Activated T-cell treated with anti-CD3 and anti-CD28 coated beads, Interleukin-2, amount 50 U/mL, for 72 hours (primary cell): ENCODE measurements around the gene HBA1. TPM values are rescaled to one million over a fixed set of nuclear protein-coding genes. Genes with fewer than 3 reads are reported as not detected.
"Not testable (repeated sequence)": the region's sequence is repeated elsewhere in the genome, so short reads cannot be mapped to it uniquely, and the experiment has no call there.

Experiments used
- ATAC-seq, 2 donors: fragments of 150-1000 bp; cut with Tn5 transposase; replicated peaks in 1 of 2; 2 replicates each; pipeline ENCODE4 v1.10.0; 2021; ENCODE audit warnings: moderate library complexity in 2 of 2, mild to moderate bottlenecking in 1 of 2
- DNase-seq, 2 donors: peaks; one replicate each; pipeline ENCODE4 v3.0.0; 2021 to 2022; ENCODE audit warnings: mixed read lengths in 1 of 2
- H3K27ac Mint-ChIP-seq: one replicate; pipeline ENCODE4 v1.8.0; 2022; ENCODE audit warnings: mild to moderate bottlenecking, moderate library complexity, mixed read lengths
- H3K27me3 Mint-ChIP-seq: one replicate; pipeline ENCODE4 v1.8.0; 2022; ENCODE audit warnings: low read depth, mixed read lengths
- H3K36me3 Mint-ChIP-seq, 2 donors: one replicate each; pipeline ENCODE4 v1.8.0; 2022; ENCODE audit warnings: mixed read lengths in 2 of 2, mild to moderate bottlenecking in 1 of 2; ENCODE audit not compliant: insufficient read depth in 2 of 2
- H3K4me1 Mint-ChIP-seq: one replicate; pipeline ENCODE4 v1.8.0; 2022; ENCODE audit warnings: low read depth, mixed read lengths
- H3K4me3 Mint-ChIP-seq, 2 donors: one replicate each; pipeline ENCODE4 v1.8.0; 2022; ENCODE audit warnings: mild to moderate bottlenecking in 2 of 2, mixed read lengths in 2 of 2, moderate library complexity in 2 of 2
- H3K9me3 Mint-ChIP-seq, 2 donors: one replicate each; pipeline ENCODE4 v1.8.0; 2022; ENCODE audit warnings: mixed read lengths in 2 of 2
- total RNA-seq, 2 donors: library from RNA; stranded (reverse); gene quantifications; one replicate each; pipeline ENCODE4 v1.2.3, GENCODE V29; 2022

HBA1 gene
- total RNA-seq, 2 donors from 2014 or later = 1.1 TPM; not detected in 1

GRCh38 chr16:149024-149660 lies 27.3 kb upstream of the HBA1 start:
- ATAC-seq (no peak), DNase-seq (no peak)
- H3K9me3 Mint-ChIP-seq = no peaks in the 10 kb centered on the region
- no peaks in the 10 kb centered on the region for H3K4me1 Mint-ChIP-seq
- H3K27me3 Mint-ChIP-seq = peaks cover 20% of the 10 kb centered on the region
- H3K36me3 Mint-ChIP-seq = no peaks in the 10 kb centered on the region
- no peak overlapping the region for H3K4me3 Mint-ChIP-seq
- H3K27ac Mint-ChIP-seq = no peak overlapping the region

DNA sequence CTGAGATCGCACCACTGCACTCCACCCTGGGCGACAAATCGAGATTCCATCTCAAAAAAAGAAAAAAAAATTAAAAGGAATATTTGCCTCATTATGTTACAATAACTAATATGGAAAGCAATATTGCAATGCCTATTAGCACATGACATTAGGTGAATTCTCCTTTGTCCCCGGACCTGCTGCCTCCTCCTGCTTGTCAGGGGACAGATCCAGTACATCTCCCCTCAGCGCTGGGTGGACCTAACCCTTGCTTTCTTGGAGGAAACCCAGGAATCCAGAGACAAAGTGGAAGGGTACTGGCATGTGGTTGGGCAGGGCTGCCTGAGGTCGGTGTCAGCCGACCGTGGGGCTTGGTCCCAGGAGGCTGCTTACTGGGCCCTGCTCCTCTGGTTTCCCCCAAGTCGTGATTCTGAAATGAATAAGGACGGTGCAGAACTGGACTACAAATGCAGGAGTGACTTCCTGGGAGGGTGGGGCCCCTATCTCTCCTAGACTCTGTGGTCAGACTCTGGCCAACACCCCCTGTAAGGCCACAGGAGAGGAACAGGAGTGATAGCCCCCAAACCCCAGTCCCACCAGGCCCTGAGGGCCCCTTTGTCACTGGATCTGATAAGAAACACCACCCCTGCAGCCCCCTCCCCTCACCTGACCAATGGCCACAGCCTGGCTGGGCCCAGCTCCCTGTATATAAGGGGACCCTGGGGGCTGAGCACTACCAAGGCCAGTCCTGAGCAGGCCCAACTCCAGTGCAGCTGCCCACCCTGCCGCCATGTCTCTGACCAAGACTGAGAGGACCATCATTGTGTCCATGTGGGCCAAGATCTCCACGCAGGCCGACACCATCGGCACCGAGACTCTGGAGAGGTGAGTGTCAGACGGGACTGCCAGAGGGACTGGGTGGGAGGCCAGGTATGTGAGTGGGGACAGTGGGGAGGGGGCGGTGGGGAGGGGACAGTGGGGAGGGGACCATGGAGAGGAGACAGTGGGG lies 24.0 kb upstream of the HBA1 start, which contains the start of gene HBZ:
TSS of gene HBZ (plus strand) at position 504 of the 988 bp plus-strand sequence. CDS start at position 770, 266 bp downstream.
- Mint-ChIP-seq H3K27ac (no peak within 1 kb of the TSS), H3K9me3 (no peaks in the 10 kb centered on the region), H3K4me3 (peak within 1 kb of the TSS in 1 of 2 donors; percentile 54), H3K36me3 (no peaks in the 10 kb centered on the region), H3K27me3 (peaks cover 33% of the 10 kb centered on the region), H3K4me1 (peaks cover 6% of the 10 kb centered on the region)
- ATAC-seq = no peak
- DNase-seq = no peak

- ATAC-seq, H3K9me3 Mint-ChIP-seq, DNase-seq, H3K27ac Mint-ChIP-seq, H3K36me3 Mint-ChIP-seq, H3K4me1 Mint-ChIP-seq: not testable (repeated sequence)
- Mint-ChIP-seq H3K27me3 (peaks cover 40% of the 10 kb centered on the region), H3K4me3 (peak overlapping the region in 1 of 2 donors; percentile 54)
Observed at GRCh38 chr16:153129-153521, 23.4 kb upstream of the HBA1 start.

DNA sequence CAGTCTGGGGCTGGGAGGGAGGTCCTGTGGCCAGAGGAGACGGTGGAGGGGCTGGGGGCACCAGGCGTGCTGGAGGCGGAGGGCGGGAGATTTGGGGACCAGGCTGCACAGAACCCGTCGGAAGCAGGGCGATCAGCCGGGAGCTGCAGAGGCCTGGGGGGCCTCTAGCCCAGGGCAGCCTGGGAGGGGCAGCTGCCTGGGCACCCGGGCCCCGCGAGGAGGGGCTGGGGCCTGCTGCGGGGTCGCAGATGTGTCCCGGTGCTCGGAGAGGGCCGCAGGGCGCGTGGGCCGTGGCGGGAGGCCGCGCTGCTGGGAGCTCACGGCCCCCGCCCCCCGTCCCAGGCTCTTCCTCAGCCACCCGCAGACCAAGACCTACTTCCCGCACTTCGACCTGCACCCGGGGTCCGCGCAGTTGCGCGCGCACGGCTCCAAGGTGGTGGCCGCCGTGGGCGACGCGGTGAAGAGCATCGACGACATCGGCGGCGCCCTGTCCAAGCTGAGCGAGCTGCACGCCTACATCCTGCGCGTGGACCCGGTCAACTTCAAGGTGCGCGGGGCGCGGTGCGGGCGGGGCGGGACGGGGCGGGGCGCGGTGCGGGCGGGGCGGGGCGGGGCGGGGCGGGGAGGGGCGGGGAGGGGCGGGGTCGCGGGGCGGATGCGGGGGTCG lies 22.8 kb upstream of the HBA1 start:
- not testable (repeated sequence) for H3K27ac Mint-ChIP-seq, DNase-seq, H3K36me3 Mint-ChIP-seq, H3K9me3 Mint-ChIP-seq, H3K4me1 Mint-ChIP-seq, H3K4me3 Mint-ChIP-seq
- H3K27me3 Mint-ChIP-seq = peaks cover 42% of the 10 kb centered on the region
- peak; percentile 78 to 80 for ATAC-seq

GRCh38 chr16:154217-155030 lies 22.1 kb upstream of the HBA1 start:
- Mint-ChIP-seq H3K27ac (no peak overlapping the region), H3K27me3 (peaks cover 42% of the 10 kb centered on the region), H3K4me1 (peaks cover 6% of the 10 kb centered on the region), H3K9me3 (no peaks in the 10 kb centered on the region), H3K36me3 (no peaks in the 10 kb centered on the region), H3K4me3 (peak overlapping the region; percentile 81 to 85)
- peak; percentile 40 to 54 for DNase-seq
- peak; percentile 61 to 63 for ATAC-seq

- ATAC-seq = no peak
- Mint-ChIP-seq H3K4me1 (peaks cover 6% of the 10 kb centered on the region), H3K27ac (no peak overlapping the region), H3K27me3 (peaks cover 45% of the 10 kb centered on the region), H3K36me3 (no peaks in the 10 kb centered on the region), H3K9me3 (no peaks in the 10 kb centered on the region), H3K4me3 (peak overlapping the region; percentile 81 to 85)
- DNase-seq = no peak
Observed at GRCh38 chr16:155031-155398, 21.5 kb upstream of the HBA1 start.

DNA sequence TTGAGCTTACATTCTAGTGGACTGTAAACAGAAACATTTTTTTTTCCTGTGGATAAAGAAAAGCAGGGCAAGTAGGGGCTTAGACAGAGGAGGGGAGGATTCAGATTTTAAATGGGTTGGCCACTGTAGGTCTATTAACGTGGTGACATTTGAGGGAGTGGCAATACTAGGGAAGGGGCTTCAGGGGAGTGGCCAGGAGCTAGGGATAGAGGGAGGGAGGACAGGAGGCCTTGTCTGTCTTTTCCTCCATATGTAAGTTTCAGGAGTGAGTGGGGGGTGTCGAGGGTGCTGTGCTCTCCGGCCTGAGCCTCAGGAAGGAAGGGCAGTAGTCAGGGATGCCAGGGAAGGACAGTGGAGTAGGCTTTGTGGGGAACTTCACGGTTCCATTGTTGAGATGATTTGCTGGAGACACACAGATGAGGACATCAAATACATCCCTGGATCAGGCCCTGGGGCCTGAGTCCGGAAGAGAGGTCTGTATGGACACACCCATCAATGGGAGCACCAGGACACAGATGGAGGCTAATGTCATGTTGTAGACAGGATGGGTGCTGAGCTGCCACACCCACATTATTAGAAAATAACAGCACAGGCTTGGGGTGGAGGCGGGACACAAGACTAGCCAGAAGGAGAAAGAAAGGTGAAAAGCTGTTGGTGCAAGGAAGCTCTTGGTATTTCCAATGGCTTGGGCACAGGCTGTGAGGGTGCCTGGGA lies 17.2 kb upstream of the HBA1 start:
- H3K36me3 Mint-ChIP-seq = no peaks in the 10 kb centered on the region
- H3K9me3 Mint-ChIP-seq = no peaks in the 10 kb centered on the region
- no peak for DNase-seq
- H3K4me3 Mint-ChIP-seq = no peak overlapping the region
- no peak overlapping the region for H3K27ac Mint-ChIP-seq
- no peak for ATAC-seq
- H3K4me1 Mint-ChIP-seq = peaks cover 6% of the 10 kb centered on the region
- H3K27me3 Mint-ChIP-seq = peaks cover 44% of the 10 kb centered on the region

DNA sequence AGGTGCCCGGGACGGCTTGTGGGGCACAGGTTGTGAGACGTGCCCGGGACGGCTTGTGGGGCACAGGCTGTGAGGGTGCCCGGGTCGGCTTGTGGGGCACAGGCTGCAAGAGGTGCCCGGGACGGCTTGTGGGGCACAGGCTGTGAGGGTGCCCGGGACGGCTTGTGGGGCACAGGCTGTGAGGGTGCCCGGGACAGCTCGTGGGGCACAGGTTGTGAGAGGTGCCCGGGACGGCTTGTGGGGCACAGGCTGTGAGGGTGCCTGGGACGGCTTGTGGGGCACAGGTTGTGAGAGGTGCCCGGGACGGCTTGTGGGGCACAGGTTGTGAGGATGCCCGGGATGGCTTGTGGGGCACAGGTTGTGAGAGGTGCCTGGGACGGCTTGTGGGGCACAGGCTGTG lies 16.2 kb upstream of the HBA1 start:
- not testable (repeated sequence) for H3K9me3 Mint-ChIP-seq, H3K4me1 Mint-ChIP-seq, DNase-seq, H3K4me3 Mint-ChIP-seq, H3K36me3 Mint-ChIP-seq, ATAC-seq, H3K27ac Mint-ChIP-seq
- peaks cover 35% of the 10 kb centered on the region for H3K27me3 Mint-ChIP-seq

DNA sequence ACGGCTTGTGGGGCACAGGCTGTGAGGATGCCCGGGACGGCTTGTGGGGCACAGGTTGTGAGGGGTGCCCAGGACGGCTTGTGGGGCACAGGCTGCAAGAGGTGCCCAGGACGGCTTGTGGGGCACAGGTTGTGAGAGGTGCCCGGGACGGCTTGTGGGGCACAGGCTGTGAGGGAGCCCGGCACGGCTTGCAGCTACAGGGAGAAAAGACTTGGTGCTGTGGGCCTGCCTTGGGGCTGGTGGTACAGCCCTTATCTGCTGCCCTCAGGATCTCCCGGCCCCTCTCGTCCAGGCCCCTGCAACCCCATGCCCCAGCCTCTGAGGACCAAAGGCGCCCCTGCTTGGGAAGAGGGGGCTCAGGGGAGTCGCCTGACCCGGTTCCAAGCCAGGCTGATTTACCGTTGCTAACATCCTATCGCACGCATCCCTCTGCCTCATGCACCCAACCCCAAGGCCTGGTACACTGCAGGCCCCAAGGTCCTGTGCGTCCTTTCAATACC lies 15.7 kb upstream of the HBA1 start:
- H3K36me3 Mint-ChIP-seq = no peaks in the 10 kb centered on the region
- ATAC-seq = no peak
- no peak for DNase-seq
- H3K27me3 Mint-ChIP-seq = peaks cover 34% of the 10 kb centered on the region
- no peaks in the 10 kb centered on the region for H3K4me1 Mint-ChIP-seq
- no peaks in the 10 kb centered on the region for H3K9me3 Mint-ChIP-seq
- no peak overlapping the region for H3K4me3 Mint-ChIP-seq
- no peak overlapping the region for H3K27ac Mint-ChIP-seq

DNA sequence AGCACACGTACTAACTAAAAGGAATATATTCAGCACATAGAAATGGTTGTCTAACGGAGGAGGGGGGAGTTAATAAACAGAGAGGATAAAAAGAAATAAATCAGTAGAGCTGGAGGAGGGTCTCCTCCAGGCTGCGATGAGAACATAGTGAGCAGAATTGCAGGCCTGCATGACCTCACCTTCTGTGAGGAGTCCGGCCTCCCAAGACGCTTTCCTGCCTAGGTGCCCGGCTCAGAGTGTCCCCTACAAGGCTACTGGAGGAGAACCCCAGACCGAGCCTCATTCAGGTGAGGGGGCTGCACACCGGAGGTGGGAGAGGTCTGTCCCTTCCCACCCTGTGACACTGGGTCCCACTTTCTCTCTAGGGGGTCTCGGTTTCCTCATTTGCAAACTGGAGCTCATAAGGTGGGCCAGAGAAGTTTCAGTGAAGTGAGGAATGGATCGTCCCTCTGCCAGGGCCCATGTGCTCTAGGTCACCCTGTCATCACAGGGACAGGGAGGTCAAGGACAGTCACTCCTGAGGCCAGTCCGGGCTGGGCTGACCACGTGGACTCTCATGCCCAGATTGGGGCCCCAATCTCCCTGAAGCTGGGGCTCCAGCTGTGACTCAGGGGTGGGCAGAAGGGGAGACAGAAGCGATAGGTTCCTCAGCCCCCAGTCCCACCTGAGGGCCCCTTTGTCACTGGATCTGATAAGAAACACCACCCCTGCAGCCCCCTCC lies 14.0 kb upstream of the HBA1 start:
- no peak overlapping the region for H3K4me3 Mint-ChIP-seq
- H3K4me1 Mint-ChIP-seq = no peaks in the 10 kb centered on the region
- no peak overlapping the region for H3K27ac Mint-ChIP-seq
- H3K9me3 Mint-ChIP-seq = no peaks in the 10 kb centered on the region
- DNase-seq (no peak), ATAC-seq (no peak)
- peaks cover 36% of the 10 kb centered on the region for H3K27me3 Mint-ChIP-seq
- no peaks in the 10 kb centered on the region for H3K36me3 Mint-ChIP-seq

- peaks cover 36% of the 10 kb centered on the region for H3K27me3 Mint-ChIP-seq
- not testable (repeated sequence) for H3K4me1 Mint-ChIP-seq, H3K9me3 Mint-ChIP-seq, H3K4me3 Mint-ChIP-seq, H3K27ac Mint-ChIP-seq, ATAC-seq, DNase-seq, H3K36me3 Mint-ChIP-seq
Observed at GRCh38 chr16:163139-163538, 13.3 kb upstream of the HBA1 start.
